Stimulated activated CD4-positive, alpha-beta T cell treated with anti-CD3 and anti-CD28 coated beads, Interleukin-2, amount 100 ng/mL, for 24 hours (primary cell): ENCODE measurements around the gene RNF32.
A peak's percentile ranks its signal among the peaks of the same experiment; 100 is the strongest.

Source experiments
- DNase-seq, 2 donors: peaks; one replicate each; pipeline ENCODE4 v3.0.0-alpha.2; 2020

Gene RNF32

DNA sequence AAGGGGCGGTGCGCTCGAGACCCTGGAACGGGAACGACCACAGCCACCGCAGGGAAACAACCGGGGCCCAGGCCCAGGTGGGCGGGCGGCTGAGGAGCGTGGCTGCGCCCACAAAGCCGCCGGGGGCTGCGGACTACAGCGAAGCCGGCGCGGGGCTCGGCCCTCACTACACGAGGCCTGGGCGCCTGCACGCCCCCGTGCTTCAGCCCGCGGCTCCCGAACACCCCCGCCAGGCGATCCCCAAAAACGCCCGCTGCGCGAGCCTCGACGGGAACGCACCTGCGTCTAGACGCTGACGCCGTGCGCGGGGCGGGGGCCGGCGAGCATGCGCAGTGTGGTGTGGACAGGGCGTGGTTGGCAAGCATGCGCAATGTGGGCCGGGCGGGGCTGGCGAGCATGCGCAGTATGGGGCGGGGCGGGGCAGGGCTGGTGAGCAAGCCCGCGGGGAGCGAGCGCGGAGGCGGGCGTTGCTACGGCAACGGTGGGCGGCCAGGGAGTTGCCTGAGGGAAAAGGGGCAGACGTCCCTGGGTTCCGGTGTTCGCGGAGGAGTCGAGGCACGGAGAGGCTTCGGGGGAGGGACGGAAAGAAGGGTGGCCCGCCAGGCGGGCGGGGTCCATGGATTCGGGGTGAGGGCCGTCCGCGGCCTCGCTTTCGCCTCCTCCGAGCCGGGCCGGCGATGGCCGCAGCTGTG, at the start of gene RNF32:
Gene RNF32 (plus strand): TSS at position 518 of the 692 bp plus-strand sequence. CDS start 3,104 bp downstream, outside the sequence.
- peak; percentile 97 to 100 for DNase-seq

- no peak for DNase-seq
Observed at GRCh38 chr7:156592155-156592884, 48.3 kb upstream of the RNF32 start.

DNA sequence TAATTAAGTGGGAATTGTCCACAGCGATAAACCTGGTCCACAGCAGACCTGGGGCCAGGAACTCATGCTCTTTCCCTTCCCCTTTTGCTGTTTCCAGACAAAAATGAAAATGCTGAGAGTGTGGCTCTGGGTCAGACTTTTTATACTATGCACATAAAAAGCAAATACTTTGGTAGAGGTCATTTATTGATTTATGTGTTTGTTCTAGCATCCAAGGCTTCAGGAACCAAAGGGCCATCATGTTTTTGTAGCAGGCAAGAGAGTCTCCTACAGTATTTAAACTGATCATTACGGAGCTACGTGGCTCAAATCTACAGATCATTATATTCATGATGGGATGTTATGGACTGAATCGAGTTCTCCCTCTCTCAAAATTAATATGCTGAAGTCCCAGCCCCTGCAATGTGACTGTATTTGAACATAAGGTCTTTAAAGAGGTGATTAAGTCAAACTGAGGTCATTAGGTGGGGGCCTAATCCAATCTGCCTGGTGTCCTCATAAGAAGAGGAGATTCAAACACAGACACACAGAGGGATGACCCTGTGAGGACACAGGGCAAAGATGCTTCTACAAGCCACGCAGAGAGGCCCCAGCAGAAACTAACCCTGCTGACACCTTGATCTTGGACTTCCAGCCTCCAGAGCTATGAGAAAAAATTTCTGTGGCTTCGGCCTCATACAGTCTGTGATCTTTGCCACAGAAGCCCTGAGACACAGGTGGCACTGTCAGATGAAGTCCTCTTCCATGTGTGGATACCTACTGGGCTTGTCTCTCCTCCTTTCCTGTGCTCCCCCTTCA, 46.1 kb upstream of the RNF32 start:
- no peak for DNase-seq

- DNase-seq: no peak
Observed at GRCh38 chr7:156600496-156600895, 40.1 kb upstream of the RNF32 start.

GRCh38 chr7:156602283-156602682, 38.3 kb upstream of the RNF32 start:
- DNase-seq: no peak

DNA sequence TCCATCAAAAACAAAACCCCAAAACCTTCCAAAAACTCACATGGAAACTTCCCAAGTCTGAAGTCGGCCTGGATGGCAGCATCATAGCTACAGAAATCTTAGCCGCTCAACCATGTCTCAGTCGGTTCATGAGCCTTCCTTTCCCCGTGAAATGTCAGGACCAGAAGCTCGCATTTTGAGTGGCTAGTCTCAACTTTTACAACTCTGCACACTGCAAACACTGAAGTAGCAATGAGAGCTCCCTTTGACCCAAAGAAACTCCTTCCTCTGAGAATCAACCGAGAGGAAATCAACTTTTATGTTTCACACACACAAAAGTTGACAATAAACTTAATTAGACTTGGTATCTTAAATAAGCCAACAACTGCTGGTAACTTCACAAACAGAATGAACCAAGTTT, 37.6 kb upstream of the RNF32 start:
- DNase-seq: no peak

DNA sequence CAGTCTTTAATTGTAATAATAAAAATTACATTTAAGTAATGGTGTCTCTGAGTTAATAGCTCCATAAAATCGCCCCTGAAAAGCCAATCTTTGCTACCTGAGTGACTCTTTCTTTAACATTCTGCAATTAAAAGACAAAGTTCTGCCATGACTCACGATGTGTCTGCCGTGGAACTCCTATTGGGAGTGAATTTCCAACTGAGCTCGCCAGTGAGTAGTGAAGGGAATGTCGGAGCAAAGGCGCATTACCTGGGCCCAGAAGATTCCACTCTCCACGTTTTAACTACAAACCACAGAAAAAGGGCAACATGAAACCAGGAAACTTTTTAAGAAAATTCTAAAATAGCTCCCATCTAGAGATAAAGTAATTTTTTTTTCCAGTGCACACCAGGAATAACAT, 36.9 kb upstream of the RNF32 start:
- DNase-seq: no peak

DNA sequence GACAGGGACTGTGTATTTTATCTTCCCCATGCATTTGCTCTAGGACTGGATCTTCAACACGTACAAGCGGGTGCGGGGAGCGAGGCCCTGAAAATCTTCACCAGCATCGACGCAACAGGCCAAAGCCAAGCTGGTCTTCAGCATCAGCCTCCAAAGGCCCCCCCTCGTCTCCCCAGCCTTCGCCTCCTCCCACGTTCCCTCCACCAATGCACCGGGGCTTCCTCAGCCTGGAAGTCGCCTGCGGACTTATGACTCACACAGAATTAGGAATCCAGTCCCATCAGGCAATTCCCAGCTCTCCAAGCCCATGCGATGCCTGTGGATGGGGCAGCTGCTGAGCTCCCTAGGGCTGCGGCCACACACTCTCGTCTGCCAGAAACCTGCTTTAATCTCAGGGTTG, 36.3 kb upstream of the RNF32 start:
- no peak for DNase-seq

- no peak for DNase-seq
Observed at GRCh38 chr7:156604836-156605695, 35.5 kb upstream of the RNF32 start.

DNA sequence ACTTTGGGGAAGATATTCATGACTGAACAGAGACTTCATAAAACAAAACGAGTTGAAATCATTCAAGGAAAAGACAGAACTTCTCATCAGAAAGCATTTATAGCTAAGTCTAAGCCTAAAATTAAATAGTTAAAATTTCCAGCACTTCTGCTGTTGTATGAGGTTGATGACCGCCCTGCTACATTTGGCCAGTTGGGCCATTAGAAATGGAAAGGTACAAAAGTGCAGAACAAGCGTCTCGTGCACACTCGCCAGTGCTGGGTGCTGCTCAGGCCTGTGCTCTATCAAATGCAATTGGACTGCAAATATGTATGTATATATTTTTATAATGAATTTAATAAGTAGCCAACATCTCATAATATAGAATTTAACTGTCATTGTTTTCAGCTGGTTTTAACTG, 34.4 kb upstream of the RNF32 start:
- DNase-seq: no peak

DNA sequence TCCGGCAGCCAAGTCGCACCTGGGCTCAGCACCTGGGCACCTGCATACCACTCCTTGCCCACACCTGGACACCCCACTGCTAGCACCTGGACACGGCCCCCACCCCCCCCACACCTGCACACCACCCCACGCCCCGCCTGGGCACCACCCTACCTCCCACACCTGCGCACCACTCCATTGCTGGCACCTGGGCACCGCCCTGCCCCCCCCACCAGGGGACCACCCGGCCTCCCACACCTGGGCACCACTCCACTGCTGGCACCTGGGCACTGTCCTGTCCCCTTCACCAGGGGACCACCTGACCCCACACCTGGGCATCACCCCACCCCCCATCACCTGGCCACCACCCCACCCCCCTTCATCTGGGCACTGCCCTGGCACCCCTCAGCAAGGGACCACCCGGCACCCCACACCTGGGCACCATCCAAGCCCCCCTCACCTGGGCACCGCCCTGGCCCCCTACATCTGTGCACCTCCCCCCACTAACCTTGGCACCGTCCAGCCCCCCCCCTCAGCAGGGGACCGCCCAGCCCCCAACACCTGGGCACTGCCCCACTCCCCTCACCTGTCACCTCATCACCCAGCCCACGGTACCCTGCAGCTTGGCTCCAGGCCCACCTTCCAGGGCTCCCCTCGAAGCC, 33.8 kb upstream of the RNF32 start:
- no peak for DNase-seq

DNA sequence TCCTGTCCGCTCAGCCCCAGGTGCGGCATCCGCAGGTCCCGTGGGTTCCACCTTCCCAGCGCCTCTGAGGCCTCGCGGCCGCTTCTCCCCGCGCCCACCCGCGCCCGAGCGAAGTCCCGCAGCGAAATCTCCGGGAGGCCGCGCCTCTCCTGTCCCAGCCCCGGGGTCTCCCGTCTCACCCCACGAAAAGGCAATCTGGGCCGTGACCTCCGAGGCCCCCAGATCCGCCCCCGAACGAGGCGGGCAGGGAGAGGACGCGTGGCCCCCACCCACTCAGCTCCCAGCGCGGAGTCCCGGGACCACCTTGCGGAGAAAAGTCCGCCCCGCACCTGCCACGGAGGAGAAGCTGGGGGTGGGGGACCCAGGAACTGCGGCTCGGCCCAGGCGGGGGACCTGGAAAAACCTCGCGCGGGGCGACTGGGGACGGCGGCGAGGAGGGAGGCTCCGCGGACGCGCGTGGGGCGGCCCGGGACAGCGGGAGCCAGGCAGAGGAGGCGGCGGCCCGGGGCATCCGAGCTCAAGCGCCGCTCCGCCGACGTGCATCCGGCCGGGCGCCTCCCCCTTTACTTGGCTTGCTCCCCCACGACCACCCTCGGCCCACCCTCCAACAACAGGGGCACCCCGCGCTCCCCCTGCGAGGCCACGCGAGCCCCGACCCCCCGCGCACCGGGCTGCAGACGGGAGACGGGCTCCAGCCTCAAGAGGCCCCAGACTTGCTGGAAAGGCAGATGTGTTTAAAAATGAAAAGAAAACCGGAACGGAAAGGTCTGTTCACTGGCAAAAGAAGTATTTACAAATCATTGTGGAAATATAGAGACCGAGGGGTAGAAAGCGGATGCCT, 33.0 kb upstream of the RNF32 start:
- no peak for DNase-seq

DNA sequence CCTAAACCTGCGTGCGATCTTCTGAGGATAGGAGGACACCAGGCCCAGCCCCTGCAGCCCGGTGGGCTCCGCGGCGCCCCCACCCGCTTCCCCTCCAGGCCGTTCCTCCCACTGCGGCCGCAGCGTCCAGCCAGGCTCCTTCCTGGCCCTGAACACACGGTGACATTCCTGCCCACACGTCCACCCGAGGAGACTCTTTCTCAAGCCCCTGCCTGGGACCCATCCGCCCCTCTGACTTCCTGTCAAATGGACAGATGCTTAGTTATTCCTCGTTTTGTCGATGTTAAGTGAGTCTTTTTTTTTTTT, 32.4 kb upstream of the RNF32 start:
- no peak for DNase-seq

DNA sequence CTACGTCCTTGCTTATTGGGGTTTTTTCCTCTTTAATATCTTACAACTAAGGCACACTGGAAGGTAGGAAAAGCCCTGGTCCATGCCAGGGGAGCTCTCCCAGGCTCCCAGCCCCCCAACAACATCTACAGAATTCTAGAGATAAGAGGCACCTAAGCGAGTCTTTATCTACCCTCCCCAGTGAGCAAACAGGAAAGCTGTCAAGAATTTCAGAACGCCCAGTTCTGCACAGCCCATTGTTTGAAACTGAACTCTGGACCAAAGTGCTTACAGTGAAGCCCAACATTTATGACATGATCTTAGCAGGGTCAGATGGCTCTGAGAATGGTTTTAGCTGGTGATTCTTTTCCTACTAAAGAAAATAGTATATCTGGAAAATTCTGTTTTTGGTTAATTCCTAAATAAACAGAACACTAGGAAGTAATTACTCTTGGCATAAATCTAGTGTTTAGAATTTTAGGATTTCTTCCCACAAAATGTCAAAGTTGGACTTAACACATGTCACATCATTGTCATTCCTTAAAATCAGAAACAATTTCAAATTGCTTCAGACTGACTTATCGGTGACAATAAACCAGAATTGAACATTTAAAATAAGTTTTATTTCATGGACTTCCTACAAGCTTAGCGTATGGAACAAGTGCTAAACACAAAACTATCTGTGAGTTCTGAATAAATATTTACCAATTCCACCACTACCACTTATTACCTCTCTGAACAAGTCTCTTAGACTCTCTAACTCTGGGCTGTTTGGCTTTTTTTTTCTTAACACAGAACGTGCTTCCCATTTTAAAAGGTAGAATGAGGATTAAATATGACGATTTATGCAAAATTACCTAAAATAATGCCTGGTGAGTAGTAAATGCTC, 31.3 kb upstream of the RNF32 start:
- DNase-seq: no peak

DNA sequence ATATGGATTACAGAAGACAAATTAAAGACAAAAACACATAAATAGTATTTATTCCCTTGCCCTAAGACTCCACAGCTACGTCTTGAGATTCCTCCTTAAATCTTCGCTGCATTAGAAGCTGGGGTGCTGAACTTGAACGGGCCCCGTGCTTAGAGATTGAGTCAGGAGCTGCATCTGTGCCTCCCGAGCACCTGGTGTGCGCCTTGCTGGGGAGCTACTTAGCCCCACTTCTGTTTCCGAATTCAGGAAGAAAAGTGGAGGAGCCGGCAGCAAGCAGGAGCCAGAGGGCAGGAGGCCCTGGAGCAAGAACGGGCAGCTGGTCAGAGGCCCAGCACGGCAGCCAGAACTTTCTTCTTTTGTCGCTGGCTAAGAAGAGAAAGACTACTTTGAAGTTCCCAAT, 30.4 kb upstream of the RNF32 start:
- DNase-seq: no peak

GRCh38 chr7:156610601-156611000, 30.0 kb upstream of the RNF32 start:
- DNase-seq: no peak

- no peak for DNase-seq
Observed at GRCh38 chr7:156611014-156612010, 29.3 kb upstream of the RNF32 start.

DNA sequence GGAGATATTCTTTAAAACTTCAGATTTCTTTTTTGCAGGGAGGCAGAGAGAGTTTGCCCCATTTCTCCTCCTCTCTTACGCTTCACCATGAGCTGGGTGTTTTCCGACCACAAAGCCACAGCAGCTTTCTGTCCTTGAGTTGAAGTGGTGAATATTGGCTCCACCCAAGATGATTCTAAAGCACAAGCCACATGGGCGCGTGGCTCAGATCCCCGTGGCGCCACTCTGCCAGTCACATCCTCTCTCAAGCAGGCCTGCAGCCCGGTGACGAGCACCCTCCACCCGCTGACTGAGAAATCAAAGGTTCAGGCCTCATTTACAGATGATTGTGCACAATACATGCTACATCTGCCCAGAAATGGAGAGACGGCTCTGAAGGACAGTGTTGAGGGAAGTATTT, 27.6 kb upstream of the RNF32 start:
- DNase-seq: peak; percentile 61 to 77
